Parathyroid adenoma (tissue), 2 donors: ENCODE data around the gene HEXIM1.

ENCODE experiments used
- H2AFZ ChIP-seq: fragments of 300-600 bp; sonication (generic); one replicate; pipeline ENCODE4 v1.7.0; 2017; ENCODE audit warnings: antibody characterized with exemption, mild to moderate bottlenecking
- H3K27ac ChIP-seq: fragments of 300-600 bp; sonication (generic); one replicate; pipeline ENCODE4 v1.7.0; 2017
- H3K27me3 ChIP-seq: fragments of 300-600 bp; sonication (generic); one replicate; pipeline ENCODE4 v1.7.0; 2017; ENCODE audit warnings: low read length; ENCODE audit not compliant: control insufficient read depth, insufficient read depth
- H3K36me3 ChIP-seq: fragments of 300-600 bp; sonication (generic); one replicate; pipeline ENCODE4 v1.7.0; 2017; ENCODE audit warnings: low read length; ENCODE audit not compliant: control insufficient read depth, insufficient read depth
- H3K4me1 ChIP-seq: fragments of 300-600 bp; sonication (generic); one replicate; pipeline ENCODE4 v1.7.0; 2017; ENCODE audit warnings: control low read depth
- H3K4me2 ChIP-seq: fragments of 300-600 bp; sonication (generic); one replicate; pipeline ENCODE4 v1.7.0; 2017; ENCODE audit warnings: low read length
- H3K4me3 ChIP-seq: fragments of 300-600 bp; sonication (generic); one replicate; pipeline ENCODE4 v1.7.0; 2017; ENCODE audit warnings: low read depth, low read length
- H3K79me2 ChIP-seq: fragments of 300-600 bp; sonication (generic); one replicate; pipeline ENCODE4 v1.7.0; 2017; ENCODE audit warnings: control low read depth
- H3K9ac ChIP-seq: fragments of 300-600 bp; sonication (generic); one replicate; pipeline ENCODE4 v1.7.0; 2017; ENCODE audit warnings: mild to moderate bottlenecking
- H3K9me3 ChIP-seq: fragments of 300-600 bp; sonication (generic); one replicate; pipeline ENCODE4 v1.7.0; 2017; ENCODE audit warnings: low read length; ENCODE audit not compliant: control insufficient read depth
- CTCF ChIP-seq: fragments of 300-600 bp; sonication (generic); IDR thresholded peaks from one replicate; pipeline ENCODE4 v1.7.0; 2017; ENCODE audit warnings: antibody characterized with exemption, mild to moderate bottlenecking
- donor health status: primary hyperparathyroidism.

The HEXIM1 gene

GRCh38 chr17:45146166-45146565 lies 2.1 kb upstream of the HEXIM1 start:
- H3K27me3 ChIP-seq, result no peaks in the 10 kb centered on the region
- TF ChIP-seq CTCF, result no peak
- H2AFZ ChIP-seq, result no peak overlapping the region
- no peak overlapping the region for H3K9ac ChIP-seq
- H3K4me2 ChIP-seq, result peak overlapping the region; percentile 66
- no peaks in the 10 kb centered on the region for H3K4me1 ChIP-seq
- H3K9me3 ChIP-seq, result no peaks in the 10 kb centered on the region
- H3K4me3 ChIP-seq, result peak overlapping the region; percentile 89
- no peaks in the 10 kb centered on the region for H3K36me3 ChIP-seq
- no peaks in the 10 kb centered on the region for H3K79me2 ChIP-seq
- peak overlapping the region; percentile 100 for H3K27ac ChIP-seq

GRCh38 chr17:45146592-45146889 lies 1.7 kb upstream of the HEXIM1 start:
- Histone ChIP-seq H3K4me2 (peak overlapping the region; percentile 66), H3K4me3 (peak overlapping the region; percentile 89), H3K4me1 (peaks cover 2% of the 10 kb centered on the region), H3K9me3 (no peaks in the 10 kb centered on the region), H3K36me3 (no peaks in the 10 kb centered on the region), H3K9ac (no peak overlapping the region), H3K27ac (peak overlapping the region; percentile 100), H2AFZ (no peak overlapping the region), H3K27me3 (no peaks in the 10 kb centered on the region), H3K79me2 (peaks cover under 1% of the 10 kb centered on the region)
- TF ChIP-seq CTCF, result no peak

GRCh38 chr17:45146890-45147580 lies 1.2 kb upstream of the HEXIM1 start:
- Histone ChIP-seq H3K27me3 (no peaks in the 10 kb centered on the region), H3K4me1 (peaks cover 5% of the 10 kb centered on the region), H3K79me2 (peaks cover 4% of the 10 kb centered on the region)

GRCh38 chr17:45147581-45148182 lies 593 bp upstream of the HEXIM1 start:
- Histone ChIP-seq H3K9ac (peak overlapping the region; percentile 98), H3K4me1 (peaks cover 5% of the 10 kb centered on the region), H3K9me3 (no peaks in the 10 kb centered on the region), H3K4me3 (peak overlapping the region; percentile 89), H3K36me3 (no peaks in the 10 kb centered on the region), H3K4me2 (peak overlapping the region; percentile 66), H3K27ac (peak overlapping the region; percentile 100), H2AFZ (peak overlapping the region; percentile 84), H3K27me3 (no peaks in the 10 kb centered on the region), H3K79me2 (peaks cover 8% of the 10 kb centered on the region)
- TF ChIP-seq CTCF, result no peak

More at GRCh38 chr17:45146890-45147580, 1.2 kb upstream of the HEXIM1 start:
- no peak for TF ChIP-seq CTCF
- Histone ChIP-seq H3K9me3 (no peaks in the 10 kb centered on the region), H3K4me2 (peak overlapping the region; percentile 66), H3K36me3 (no peaks in the 10 kb centered on the region), H3K4me3 (peak overlapping the region; percentile 89), H3K9ac (peak overlapping the region; percentile 98), H2AFZ (peak overlapping the region; percentile 84), H3K27ac (peak overlapping the region; percentile 100)
